Muscle layer of colon (tissue), 2 donors: ENCODE results near the gene LGALS16.

Source experiments
- H3K27ac ChIP-seq: one replicate; pipeline ENCODE4 v1.7.0; 2013; ENCODE audit warnings: low read depth, mild to moderate bottlenecking, low read length, moderate library complexity
- H3K27me3 ChIP-seq, 2 donors: one replicate each; pipeline ENCODE4 v1.7.0; 2013; ENCODE audit warnings: low read length in 2 of 2, mild to moderate bottlenecking in 2 of 2; ENCODE audit not compliant: insufficient read depth in 2 of 2, control insufficient read depth in 1 of 2
- H3K36me3 ChIP-seq: one replicate; pipeline ENCODE4 v1.7.0; 2013; ENCODE audit warnings: mild to moderate bottlenecking, low read length; ENCODE audit not compliant: insufficient read depth
- H3K4me1 ChIP-seq: one replicate; pipeline ENCODE4 v1.7.0; 2013; ENCODE audit warnings: mild to moderate bottlenecking, low read length; ENCODE audit not compliant: insufficient read depth
- H3K4me3 ChIP-seq, 2 donors: one replicate each; pipeline ENCODE4 v1.7.0; 2013; ENCODE audit warnings: low read length in 2 of 2, low read depth in 1 of 2, mild to moderate bottlenecking in 1 of 2, moderate library complexity in 1 of 2
- H3K9ac ChIP-seq: one replicate; pipeline ENCODE4 v1.7.0; 2013; ENCODE audit warnings: low read length
- H3K9me3 ChIP-seq: one replicate; pipeline ENCODE4 v1.7.0; 2013; ENCODE audit warnings: mild to moderate bottlenecking, low read length
- donor health status: abdominal sarcoma.
- donor health status: Adenocarcinoma of cecum.

The LGALS16 gene

DNA sequence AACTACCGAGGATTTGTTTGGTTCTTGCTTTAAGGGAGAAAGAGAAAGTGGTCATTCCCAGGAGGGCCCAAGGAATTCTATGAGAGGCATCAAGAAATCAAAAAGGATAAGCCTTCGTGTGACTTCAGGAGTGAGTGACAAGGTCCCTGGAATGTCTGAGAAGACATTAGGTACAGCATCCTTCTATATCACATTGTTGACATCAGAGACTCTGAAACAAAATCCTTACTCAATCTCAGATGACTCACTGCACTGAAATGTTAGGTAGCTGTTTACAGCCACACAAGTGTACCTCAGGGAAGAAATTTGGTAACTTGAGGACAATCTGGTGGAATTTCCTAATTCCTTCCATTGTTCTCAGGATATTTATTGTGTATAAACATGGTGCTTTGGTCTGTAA is 40.7 kb downstream of the LGALS16 start:
- Histone ChIP-seq H3K4me1 (no peaks in the 10 kb centered on the region), H3K27ac (no peak overlapping the region), H3K36me3 (no peaks in the 10 kb centered on the region), H3K27me3 (peaks cover 0 to 3% of the 10 kb centered on the region in 2 donors), H3K9ac (no peak overlapping the region), H3K4me3 (no peak overlapping the region), H3K9me3 (no peaks in the 10 kb centered on the region)

DNA sequence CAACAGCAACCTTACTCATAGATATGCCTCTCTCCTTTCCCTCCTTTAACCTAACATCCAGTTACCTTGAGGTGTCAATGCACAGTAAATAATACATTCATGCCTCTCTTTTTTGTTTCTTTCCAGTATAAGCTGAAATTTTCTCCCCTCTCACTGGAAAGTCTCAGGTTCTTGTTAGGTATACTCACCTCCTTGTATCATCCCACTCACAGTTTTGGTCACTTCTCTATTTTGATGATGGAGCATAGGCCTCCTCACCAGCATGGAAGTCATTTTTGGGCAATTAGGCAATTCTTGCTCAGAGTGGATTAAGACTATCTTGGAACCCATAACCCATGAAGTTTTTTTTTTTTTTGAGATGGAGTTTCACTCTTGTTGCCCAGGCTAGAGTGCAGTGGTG is 42.8 kb downstream of the LGALS16 start:
- H3K27ac ChIP-seq, result no peak overlapping the region
- no peak overlapping the region for H3K4me3 ChIP-seq
- H3K9me3 ChIP-seq, result no peaks in the 10 kb centered on the region
- H3K36me3 ChIP-seq, result no peaks in the 10 kb centered on the region
- no peak overlapping the region for H3K9ac ChIP-seq
- H3K4me1 ChIP-seq, result no peaks in the 10 kb centered on the region
- H3K27me3 ChIP-seq, result peaks cover 0 to 3% of the 10 kb centered on the region in 2 donors

DNA sequence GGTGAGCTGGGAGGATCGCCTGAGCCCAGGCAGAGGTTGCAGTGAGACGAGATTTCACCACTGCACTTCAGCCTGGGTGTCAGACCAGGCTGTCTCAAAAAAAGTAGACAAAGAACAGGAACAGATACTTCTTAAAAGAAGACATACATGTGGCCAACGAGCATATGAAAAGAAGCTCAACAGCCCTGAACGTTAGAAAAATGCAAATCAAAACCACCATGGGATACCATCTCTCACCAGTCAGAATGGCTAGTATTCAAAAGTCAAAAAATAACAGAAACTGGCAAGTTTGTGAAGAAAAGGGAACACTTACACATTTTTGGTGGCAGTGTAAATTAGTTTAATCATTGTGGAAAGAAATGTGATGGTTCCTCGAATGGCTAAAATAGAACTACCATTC is 45.6 kb downstream of the LGALS16 start:
- H3K36me3 ChIP-seq, result no peaks in the 10 kb centered on the region
- H3K4me3 ChIP-seq, result no peak overlapping the region
- H3K27me3 ChIP-seq, result peaks cover 0 to 3% of the 10 kb centered on the region in 2 donors
- H3K9me3 ChIP-seq, result no peaks in the 10 kb centered on the region
- H3K4me1 ChIP-seq, result no peaks in the 10 kb centered on the region
- H3K9ac ChIP-seq, result no peak overlapping the region
- no peak overlapping the region for H3K27ac ChIP-seq

DNA sequence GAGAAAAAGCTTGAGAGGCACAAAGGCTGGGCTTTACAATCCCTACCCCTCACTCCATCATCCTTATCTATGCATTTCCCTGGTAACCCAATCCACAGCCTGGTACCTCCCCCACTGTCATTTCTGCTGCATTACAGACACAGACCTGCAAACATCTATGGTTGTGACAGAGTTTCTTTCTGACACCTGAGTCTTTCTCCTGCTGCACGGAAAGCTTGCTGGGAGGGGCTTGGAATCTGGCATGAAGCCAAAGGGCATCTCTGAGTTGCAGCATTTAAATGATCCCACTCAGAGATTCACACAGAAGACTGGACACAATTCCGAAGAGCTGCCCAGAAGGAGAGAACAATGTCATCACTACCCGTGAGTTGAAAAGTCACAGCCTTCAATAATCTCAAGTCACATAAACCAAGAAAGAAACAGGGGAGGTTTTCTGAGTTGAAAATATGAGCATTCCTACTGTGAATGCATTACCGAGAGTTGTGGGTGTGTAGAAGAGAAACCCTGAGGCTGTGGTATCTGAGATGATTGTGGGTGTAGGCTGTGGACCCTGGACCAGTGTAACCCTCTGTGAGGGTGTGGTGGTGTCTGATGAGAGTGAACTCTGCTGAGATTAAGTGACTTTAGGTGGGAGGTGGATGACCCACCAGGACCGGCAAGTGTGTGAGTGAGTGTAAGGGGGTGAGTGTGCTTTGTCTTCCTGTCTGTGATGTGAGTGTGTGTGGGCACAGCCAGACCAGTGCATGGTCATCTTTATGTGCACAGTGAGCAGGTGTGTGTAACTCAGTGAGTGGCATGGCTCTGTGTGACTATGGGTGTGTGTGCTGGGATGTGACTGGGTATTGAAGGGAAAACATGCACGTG is 48.7 kb downstream of the LGALS16 start, which contains the start of gene LGALS14:
Gene LGALS14, plus strand, starts transcription at position 301 of the 864 bp plus-strand sequence. Its CDS starts 48 bp downstream, at position 349.
- Histone ChIP-seq H3K27ac (no peak within 1 kb of the TSS), H3K27me3 (no peaks in the 10 kb centered on the region), H3K36me3 (no peaks in the 10 kb centered on the region), H3K4me1 (no peaks in the 10 kb centered on the region), H3K4me3 (no peak within 1 kb of the TSS), H3K9ac (no peak within 1 kb of the TSS), H3K9me3 (no peaks in the 10 kb centered on the region)

DNA sequence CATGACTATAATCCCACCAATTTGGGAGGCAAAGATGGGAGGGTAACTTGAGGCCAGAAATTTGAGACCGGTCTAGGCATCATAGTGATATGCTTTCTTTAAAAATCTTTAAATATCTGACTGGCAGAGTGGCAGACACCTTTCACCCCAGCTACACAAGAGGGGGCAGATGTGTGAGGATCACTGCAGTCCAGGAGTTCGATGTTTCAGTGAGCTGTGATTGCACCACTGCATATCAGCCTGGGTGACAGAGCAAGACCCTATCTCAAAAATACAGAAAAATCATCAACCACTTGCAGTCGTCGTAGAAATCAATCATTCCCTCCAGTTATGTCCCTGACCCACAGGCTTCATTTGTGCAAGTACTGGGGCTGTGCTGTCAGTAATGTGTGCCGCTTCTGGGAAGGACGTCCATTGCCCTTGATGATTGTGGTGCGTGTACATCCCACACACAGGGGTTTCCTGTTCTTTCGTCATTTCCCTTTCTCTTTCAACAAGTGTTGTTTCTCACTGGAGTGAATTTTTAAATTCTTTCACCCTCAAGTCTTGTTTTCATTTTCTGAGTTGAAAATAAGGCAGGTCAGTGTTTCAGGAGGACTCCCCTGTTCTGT is 50.0 kb downstream of the LGALS16 start:
- Histone ChIP-seq H3K9me3 (no peaks in the 10 kb centered on the region), H3K4me1 (no peaks in the 10 kb centered on the region), H3K27ac (no peak overlapping the region), H3K4me3 (no peak overlapping the region), H3K9ac (no peak overlapping the region), H3K36me3 (no peaks in the 10 kb centered on the region), H3K27me3 (no peaks in the 10 kb centered on the region)

DNA sequence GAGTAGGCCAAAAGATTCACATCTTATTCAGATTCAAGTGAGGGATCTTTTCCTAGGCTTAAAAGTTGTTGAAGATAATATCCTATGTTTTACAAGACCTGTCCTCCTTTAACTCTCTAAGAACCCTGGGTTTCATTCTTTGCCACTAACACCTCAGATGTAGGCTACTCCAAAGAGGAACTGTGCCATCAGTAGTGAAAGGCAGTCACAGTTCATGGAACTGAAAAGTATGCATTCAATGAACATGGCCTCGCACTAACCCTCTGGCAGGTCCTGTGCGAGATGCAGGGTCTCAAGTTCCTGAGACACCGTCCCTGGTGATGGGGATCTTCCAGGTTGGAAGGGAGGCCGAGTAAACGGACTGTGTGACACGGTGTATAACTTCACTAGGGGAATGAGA is 52.9 kb downstream of the LGALS16 start:
- Histone ChIP-seq H3K9me3 (no peaks in the 10 kb centered on the region), H3K27me3 (no peaks in the 10 kb centered on the region), H3K4me3 (no peak overlapping the region), H3K9ac (no peak overlapping the region), H3K36me3 (no peaks in the 10 kb centered on the region), H3K27ac (no peak overlapping the region), H3K4me1 (no peaks in the 10 kb centered on the region)

DNA sequence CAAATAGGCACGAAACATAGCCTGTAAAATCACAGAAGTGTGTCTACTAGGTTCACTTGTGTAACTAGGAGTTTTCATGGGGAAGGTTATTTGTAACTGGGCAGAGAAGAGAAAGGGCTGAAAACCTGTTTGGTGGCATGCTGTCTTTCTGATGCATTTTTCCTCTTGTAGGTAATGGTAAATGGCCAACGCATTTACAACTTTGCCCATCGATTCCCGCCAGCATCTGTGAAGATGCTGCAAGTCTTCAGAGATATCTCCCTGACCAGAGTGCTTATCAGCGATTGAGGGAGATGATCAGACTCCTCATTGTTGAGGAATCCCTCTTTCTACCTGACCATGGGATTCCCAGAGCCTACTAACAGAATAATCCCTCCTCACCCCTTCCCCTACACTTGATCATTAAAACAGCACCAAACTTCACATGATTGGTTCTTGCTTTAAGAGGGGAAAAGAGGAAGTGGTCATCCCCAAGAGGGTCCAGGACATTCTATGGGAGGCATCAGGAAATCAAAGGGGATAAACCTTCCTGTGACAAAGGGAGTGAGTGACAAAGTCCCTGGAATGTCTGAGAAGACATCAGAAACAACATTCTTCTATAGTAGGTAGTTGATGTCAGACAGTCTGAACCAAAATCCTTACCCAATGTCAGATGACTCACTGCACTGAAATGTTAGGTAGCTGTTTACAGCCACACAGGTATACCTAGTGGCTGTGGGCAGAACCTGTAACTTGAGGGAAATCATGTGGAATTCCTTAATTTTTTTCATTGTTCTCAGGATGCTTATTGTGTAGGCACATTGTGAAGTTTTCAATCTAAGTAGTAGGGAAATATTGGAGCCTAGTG is 53.5 kb downstream of the LGALS16 start:
- Histone ChIP-seq H3K4me3 (no peak overlapping the region), H3K9ac (no peak overlapping the region), H3K9me3 (no peaks in the 10 kb centered on the region), H3K27ac (no peak overlapping the region), H3K27me3 (no peaks in the 10 kb centered on the region), H3K4me1 (no peaks in the 10 kb centered on the region), H3K36me3 (no peaks in the 10 kb centered on the region)
